WTC11 (cell line): ENCODE data around the gene BPGM. TPM values are rescaled to one million over a fixed set of nuclear protein-coding genes. Genes with fewer than 3 reads are reported as not detected.

Source experiments
- ATAC-seq: fragments of 200-7000 bp; cut with Tn5 transposase; 2 replicates; pipeline ENCODE4 v1.10.0; 2021; ENCODE audit warnings: mild to moderate bottlenecking, moderate library complexity
- CTCF ChIA-PET: fragments of 300-600 bp; sonication (Branson Sonifier 250); formaldehyde crosslinking; loops from one replicate; lab custom pipeline; 2021; ENCODE audit warnings: antibody characterized with exemption; lab: Charles Lee
- POLR2A ChIA-PET: fragments of 350-600 bp; sonication (Branson Sonifier 250); formaldehyde crosslinking; loops from one replicate; lab custom pipeline; 2021; ENCODE audit warnings: antibody characterized with exemption; lab: Charles Lee
- DNase-seq: peaks from one replicate; pipeline ENCODE4 v3.0.0; 2021; ENCODE audit warnings: low spot score
- H3K27ac Mint-ChIP-seq: 2 replicates; pipeline ENCODE4 v1.8.0; 2021; ENCODE audit warnings: mixed read lengths
- H3K27me3 Mint-ChIP-seq: 2 replicates; pipeline ENCODE4 v1.8.0; 2021; ENCODE audit warnings: low read depth, mild to moderate bottlenecking, moderate library complexity, mixed read lengths
- H3K36me3 Mint-ChIP-seq: 2 replicates; pipeline ENCODE4 v1.8.0; 2021; ENCODE audit warnings: mixed read lengths
- H3K4me1 Mint-ChIP-seq: 2 replicates; pipeline ENCODE4 v1.8.0; 2022; ENCODE audit warnings: mixed read lengths
- H3K4me3 Mint-ChIP-seq: 2 replicates; pipeline ENCODE4 v1.8.0; 2021; ENCODE audit warnings: mild to moderate bottlenecking, moderate library complexity, mixed read lengths
- H3K9me3 Mint-ChIP-seq: 2 replicates; pipeline ENCODE4 v1.8.0; 2021; ENCODE audit warnings: mixed read lengths
- ATF2 ChIP-seq: sonication (generic); formaldehyde crosslinking; IDR thresholded peaks from 2 replicates; pipeline ENCODE4 v1.8.1; 2022; ENCODE audit warnings: low read depth, missing genetic modification reagents, borderline replicate concordance
- CBFB ChIP-seq: sonication (generic); formaldehyde crosslinking; IDR thresholded peaks from 2 replicates; pipeline ENCODE4 v1.8.1; 2022; ENCODE audit warnings: mild to moderate bottlenecking, low read depth, missing genetic modification reagents
- CDX4 ChIP-seq: fragments of 250-450 bp; sonication (Bioruptor Pico); IDR thresholded peaks from 2 replicates; pipeline ENCODE4 v1.9.0; 2021; ENCODE audit warnings: moderate library complexity, mild to moderate bottlenecking, inconsistent platforms, borderline replicate concordance
- CREB1 ChIP-seq: sonication (generic); formaldehyde crosslinking; IDR thresholded peaks from 2 replicates; pipeline ENCODE4 v1.8.0; 2023; ENCODE audit warnings: mild to moderate bottlenecking, missing genetic modification reagents
- CTCF ChIP-seq: fragments of 200-600 bp; IDR thresholded peaks from 2 replicates; pipeline ENCODE4 v1.8.0; 2022; ENCODE audit warnings: antibody characterized with exemption
- FOXJ3 ChIP-seq: sonication (generic); formaldehyde crosslinking; IDR thresholded peaks from 2 replicates; pipeline ENCODE4 v1.9.0; 2021; ENCODE audit warnings: missing genetic modification reagents, mild to moderate bottlenecking, borderline replicate concordance
- FOXK1 ChIP-seq: sonication (generic); formaldehyde crosslinking; IDR thresholded peaks from 2 replicates; pipeline ENCODE4 v1.8.0; 2022; ENCODE audit warnings: mild to moderate bottlenecking, moderate library complexity, missing genetic modification reagents
- FOXP1 ChIP-seq: sonication (generic); formaldehyde crosslinking; IDR thresholded peaks from 2 replicates; pipeline ENCODE4 v1.8.0; 2022; ENCODE audit warnings: missing genetic modification reagents, mild to moderate bottlenecking, moderate library complexity, borderline replicate concordance
- KAT7 ChIP-seq: sonication (generic); formaldehyde crosslinking; IDR thresholded peaks from 2 replicates; pipeline ENCODE4 v1.8.1; 2023; ENCODE audit warnings: missing genetic modification reagents, mild to moderate bottlenecking, borderline replicate concordance
- NR1H2 ChIP-seq: sonication (generic); formaldehyde crosslinking; IDR thresholded peaks from 2 replicates; pipeline ENCODE4 v1.9.0; 2021; ENCODE audit warnings: mild to moderate bottlenecking, moderate library complexity, missing genetic modification reagents
- SOX15 ChIP-seq: fragments of 250-450 bp; sonication (Bioruptor Pico); IDR thresholded peaks from 2 replicates; pipeline ENCODE4 v1.9.0; 2021; ENCODE audit warnings: mild to moderate bottlenecking
- TCF7 ChIP-seq: sonication (generic); formaldehyde crosslinking; IDR thresholded peaks from 2 replicates; pipeline ENCODE4 v1.8.0; 2022; ENCODE audit warnings: mild to moderate bottlenecking, low read depth, missing genetic modification reagents, moderate library complexity
- TEAD1 ChIP-seq: sonication (generic); formaldehyde crosslinking; IDR thresholded peaks from 2 replicates; pipeline ENCODE4 v1.8.0; 2022; ENCODE audit warnings: mild to moderate bottlenecking, missing genetic modification reagents
- TEAD4 ChIP-seq: sonication (generic); formaldehyde crosslinking; IDR thresholded peaks from 2 replicates; pipeline ENCODE4 v1.8.0; 2022; ENCODE audit warnings: mild to moderate bottlenecking, missing genetic modification reagents
- ZBTB21 ChIP-seq: sonication (generic); formaldehyde crosslinking; IDR thresholded peaks from 2 replicates; pipeline ENCODE4 v1.8.1; 2023; ENCODE audit warnings: mild to moderate bottlenecking, missing genetic modification reagents, borderline replicate concordance
- ZNF121 ChIP-seq: sonication (generic); formaldehyde crosslinking; IDR thresholded peaks from 2 replicates; pipeline ENCODE4 v1.8.0; 2023; ENCODE audit warnings: missing genetic modification reagents
- ZNF219 ChIP-seq: sonication (generic); formaldehyde crosslinking; IDR thresholded peaks from 2 replicates; pipeline ENCODE4 v1.8.0; 2023; ENCODE audit warnings: missing genetic modification reagents, mild to moderate bottlenecking, borderline replicate concordance
- ZNF317 ChIP-seq: sonication (generic); formaldehyde crosslinking; IDR thresholded peaks from 2 replicates; pipeline ENCODE4 v1.8.1; 2023; ENCODE audit warnings: low read depth, mild to moderate bottlenecking, moderate library complexity, missing genetic modification reagents, borderline replicate concordance
- total RNA-seq: library from RNA; stranded (reverse); gene quantifications from 3 replicates; pipeline ENCODE4 v1.2.3, GENCODE V29; 2021
- TF ChIP-seq, protein P1 (sequence below): sonication (generic); formaldehyde crosslinking; IDR thresholded peaks from 2 replicates; pipeline ENCODE4 v1.8.1; 2022; ENCODE audit warnings: missing genetic modification reagents, borderline replicate concordance
- TF ChIP-seq, protein P2 (sequence below): sonication (generic); formaldehyde crosslinking; conservative IDR thresholded peaks from 2 replicates; pipeline ENCODE4 v1.8.1; 2022; ENCODE audit warnings: mild to moderate bottlenecking, missing genetic modification reagents
- TF ChIP-seq, protein P3 (sequence below): sonication (generic); formaldehyde crosslinking; IDR thresholded peaks from 2 replicates; pipeline ENCODE4 v1.8.0; 2022; ENCODE audit warnings: mild to moderate bottlenecking, missing genetic modification reagents
- TF ChIP-seq, protein P4 (sequence below): fragments of 250-450 bp; sonication (Bioruptor Pico); IDR thresholded peaks from 2 replicates; pipeline ENCODE4 v1.9.0; 2021; ENCODE audit warnings: mild to moderate bottlenecking

BPGM gene
- total RNA-seq, 1 experiment from 2014 or later = 14.6 TPM

DNA sequence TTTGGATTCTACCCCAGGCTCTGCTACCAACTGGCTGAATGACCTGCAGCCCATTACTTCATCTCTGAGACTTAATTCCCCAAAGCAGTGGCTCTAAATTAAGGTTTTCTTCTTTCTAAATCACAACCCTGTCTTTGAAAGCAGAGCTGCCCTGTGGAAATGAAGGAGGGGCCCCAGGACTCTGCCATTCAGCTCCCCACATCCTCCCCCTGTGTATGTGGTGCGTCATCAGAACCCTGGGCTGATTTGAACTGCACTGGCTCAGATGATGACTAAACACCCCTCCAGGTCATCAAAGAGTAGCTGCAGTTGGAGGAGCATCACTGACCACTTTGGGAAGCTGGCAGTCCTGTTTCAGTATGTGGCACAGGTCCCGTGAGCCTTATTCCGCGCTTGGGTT is 46.6 kb downstream of the BPGM start (continued):
- TF ChIP-seq TCF7 (no peak), ZNF219 (CRISPR knock-in tag) (no peak), ZNF121 (CRISPR knock-in tag) (no peak), FOXK1 (CRISPR knock-in tag) (no peak), ATF2 (CRISPR knock-in tag) (no peak), FOXJ3 (CRISPR knock-in tag) (no peak), KAT7 (CRISPR knock-in tag) (no peak)
- TF ChIP-seq, protein P1, sequence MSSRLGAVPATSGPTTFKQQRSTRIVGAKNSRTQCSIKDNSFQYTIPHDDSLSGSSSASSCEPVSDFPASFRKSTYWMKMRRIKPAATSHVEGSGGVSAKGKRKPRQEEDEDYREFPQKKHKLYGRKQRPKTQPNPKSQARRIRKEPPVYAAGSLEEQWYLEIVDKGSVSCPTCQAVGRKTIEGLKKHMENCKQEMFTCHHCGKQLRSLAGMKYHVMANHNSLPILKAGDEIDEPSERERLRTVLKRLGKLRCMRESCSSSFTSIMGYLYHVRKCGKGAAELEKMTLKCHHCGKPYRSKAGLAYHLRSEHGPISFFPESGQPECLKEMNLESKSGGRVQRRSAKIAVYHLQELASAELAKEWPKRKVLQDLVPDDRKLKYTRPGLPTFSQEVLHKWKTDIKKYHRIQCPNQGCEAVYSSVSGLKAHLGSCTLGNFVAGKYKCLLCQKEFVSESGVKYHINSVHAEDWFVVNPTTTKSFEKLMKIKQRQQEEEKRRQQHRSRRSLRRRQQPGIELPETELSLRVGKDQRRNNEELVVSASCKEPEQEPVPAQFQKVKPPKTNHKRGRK = no peak

DNA sequence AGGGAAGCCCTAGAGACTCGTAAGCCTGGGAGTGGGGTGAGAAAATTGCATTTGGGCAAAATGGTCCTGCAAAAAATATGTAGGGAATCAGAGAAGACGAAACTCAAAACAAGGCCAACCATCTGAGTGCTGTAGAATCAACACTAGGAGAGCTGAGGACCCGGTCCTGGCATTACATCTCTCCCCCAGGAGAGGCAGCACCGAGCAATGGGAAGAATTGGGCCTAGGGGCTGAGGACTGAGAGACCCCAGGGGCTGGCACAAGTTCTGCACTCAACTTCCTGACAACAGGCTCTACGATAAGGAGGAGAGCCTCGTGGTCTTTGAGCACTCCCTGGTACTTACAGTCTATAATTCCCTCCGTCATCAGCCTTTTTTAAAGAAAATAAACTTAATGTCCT is 47.6 kb downstream of the BPGM start:
- Mint-ChIP-seq H3K9me3 (no peaks in the 10 kb centered on the region), H3K4me3 (no peak overlapping the region), H3K27me3 (no peaks in the 10 kb centered on the region), H3K36me3 (no peaks in the 10 kb centered on the region), H3K27ac (no peak overlapping the region), H3K4me1 (peaks cover 20% of the 10 kb centered on the region)
- ChIA-PET POLR2A (no interaction called here), CTCF (interaction anchor here (0.6 to 1.9 kb wide), 15 partner anchors 9 to 430 kb away, joined by 3 to 9 read pairs (median 3); partner anchors contain the start of genes AGBL3 and BPGM)
- peak; percentile 78 for DNase-seq
- ATAC-seq = peak; percentile 95
- TF ChIP-seq TEAD1 (CRISPR knock-in tag) (no peak), CDX4 (CRISPR knock-in tag) (no peak), CTCF (peak; percentile 66), ZNF317 (CRISPR knock-in tag) (no peak)

- ATAC-seq = no peak
- Mint-ChIP-seq H3K9me3 (no peaks in the 10 kb centered on the region), H3K27ac (no peak overlapping the region), H3K4me1 (peaks cover 22% of the 10 kb centered on the region), H3K4me3 (no peak overlapping the region), H3K36me3 (no peaks in the 10 kb centered on the region), H3K27me3 (no peaks in the 10 kb centered on the region)
- no peak for DNase-seq
- POLR2A ChIA-PET = no interaction called here
- CTCF ChIA-PET = interaction anchor here (0.8 to 1.9 kb wide), 12 partner anchors 8 to 429 kb away, joined by 3 to 9 read pairs (median 3); partner anchors contain the start of genes AGBL3 and BPGM
- TF ChIP-seq ZNF219 (CRISPR knock-in tag) (no peak), FOXP1 (CRISPR knock-in tag) (no peak), ZBTB21 (CRISPR knock-in tag) (no peak), TEAD4 (CRISPR knock-in tag) (no peak), NR1H2 (CRISPR knock-in tag) (no peak), CBFB (CRISPR knock-in tag) (no peak), ZNF317 (CRISPR knock-in tag) (no peak), CREB1 (CRISPR knock-in tag) (no peak), SOX15 (CRISPR knock-in tag) (no peak)
- TF ChIP-seq, protein P2, sequence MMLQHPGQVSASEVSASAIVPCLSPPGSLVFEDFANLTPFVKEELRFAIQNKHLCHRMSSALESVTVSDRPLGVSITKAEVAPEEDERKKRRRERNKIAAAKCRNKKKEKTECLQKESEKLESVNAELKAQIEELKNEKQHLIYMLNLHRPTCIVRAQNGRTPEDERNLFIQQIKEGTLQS (CRISPR knock-in tag) = no peak
- TF ChIP-seq, protein P3, sequence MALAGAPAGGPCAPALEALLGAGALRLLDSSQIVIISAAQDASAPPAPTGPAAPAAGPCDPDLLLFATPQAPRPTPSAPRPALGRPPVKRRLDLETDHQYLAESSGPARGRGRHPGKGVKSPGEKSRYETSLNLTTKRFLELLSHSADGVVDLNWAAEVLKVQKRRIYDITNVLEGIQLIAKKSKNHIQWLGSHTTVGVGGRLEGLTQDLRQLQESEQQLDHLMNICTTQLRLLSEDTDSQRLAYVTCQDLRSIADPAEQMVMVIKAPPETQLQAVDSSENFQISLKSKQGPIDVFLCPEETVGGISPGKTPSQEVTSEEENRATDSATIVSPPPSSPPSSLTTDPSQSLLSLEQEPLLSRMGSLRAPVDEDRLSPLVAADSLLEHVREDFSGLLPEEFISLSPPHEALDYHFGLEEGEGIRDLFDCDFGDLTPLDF (CRISPR knock-in tag) = no peak
- TF ChIP-seq, protein P4, sequence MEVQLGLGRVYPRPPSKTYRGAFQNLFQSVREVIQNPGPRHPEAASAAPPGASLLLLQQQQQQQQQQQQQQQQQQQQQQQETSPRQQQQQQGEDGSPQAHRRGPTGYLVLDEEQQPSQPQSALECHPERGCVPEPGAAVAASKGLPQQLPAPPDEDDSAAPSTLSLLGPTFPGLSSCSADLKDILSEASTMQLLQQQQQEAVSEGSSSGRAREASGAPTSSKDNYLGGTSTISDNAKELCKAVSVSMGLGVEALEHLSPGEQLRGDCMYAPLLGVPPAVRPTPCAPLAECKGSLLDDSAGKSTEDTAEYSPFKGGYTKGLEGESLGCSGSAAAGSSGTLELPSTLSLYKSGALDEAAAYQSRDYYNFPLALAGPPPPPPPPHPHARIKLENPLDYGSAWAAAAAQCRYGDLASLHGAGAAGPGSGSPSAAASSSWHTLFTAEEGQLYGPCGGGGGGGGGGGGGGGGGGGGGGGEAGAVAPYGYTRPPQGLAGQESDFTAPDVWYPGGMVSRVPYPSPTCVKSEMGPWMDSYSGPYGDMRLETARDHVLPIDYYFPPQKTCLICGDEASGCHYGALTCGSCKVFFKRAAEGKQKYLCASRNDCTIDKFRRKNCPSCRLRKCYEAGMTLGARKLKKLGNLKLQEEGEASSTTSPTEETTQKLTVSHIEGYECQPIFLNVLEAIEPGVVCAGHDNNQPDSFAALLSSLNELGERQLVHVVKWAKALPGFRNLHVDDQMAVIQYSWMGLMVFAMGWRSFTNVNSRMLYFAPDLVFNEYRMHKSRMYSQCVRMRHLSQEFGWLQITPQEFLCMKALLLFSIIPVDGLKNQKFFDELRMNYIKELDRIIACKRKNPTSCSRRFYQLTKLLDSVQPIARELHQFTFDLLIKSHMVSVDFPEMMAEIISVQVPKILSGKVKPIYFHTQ = no peak
These were observed 48.1 kb downstream of the BPGM start for GRCh38 chr7:134694767-134695166.
